D341Med (cell line): ENCODE measurements around the gene SCNN1B.
"Not testable (repeated sequence)": the region's sequence is repeated elsewhere in the genome, so short reads cannot be mapped to it uniquely, and the experiment has no call there.

Experiments used
- DNase-seq: peaks from one replicate; pipeline ENCODE4 v3.0.0; 2012; ENCODE audit warnings: low spot score

Gene SCNN1B

GRCh38 chr16:23288726-23289512 lies 13.2 kb upstream of the SCNN1B start:
- no peak for DNase-seq

DNA sequence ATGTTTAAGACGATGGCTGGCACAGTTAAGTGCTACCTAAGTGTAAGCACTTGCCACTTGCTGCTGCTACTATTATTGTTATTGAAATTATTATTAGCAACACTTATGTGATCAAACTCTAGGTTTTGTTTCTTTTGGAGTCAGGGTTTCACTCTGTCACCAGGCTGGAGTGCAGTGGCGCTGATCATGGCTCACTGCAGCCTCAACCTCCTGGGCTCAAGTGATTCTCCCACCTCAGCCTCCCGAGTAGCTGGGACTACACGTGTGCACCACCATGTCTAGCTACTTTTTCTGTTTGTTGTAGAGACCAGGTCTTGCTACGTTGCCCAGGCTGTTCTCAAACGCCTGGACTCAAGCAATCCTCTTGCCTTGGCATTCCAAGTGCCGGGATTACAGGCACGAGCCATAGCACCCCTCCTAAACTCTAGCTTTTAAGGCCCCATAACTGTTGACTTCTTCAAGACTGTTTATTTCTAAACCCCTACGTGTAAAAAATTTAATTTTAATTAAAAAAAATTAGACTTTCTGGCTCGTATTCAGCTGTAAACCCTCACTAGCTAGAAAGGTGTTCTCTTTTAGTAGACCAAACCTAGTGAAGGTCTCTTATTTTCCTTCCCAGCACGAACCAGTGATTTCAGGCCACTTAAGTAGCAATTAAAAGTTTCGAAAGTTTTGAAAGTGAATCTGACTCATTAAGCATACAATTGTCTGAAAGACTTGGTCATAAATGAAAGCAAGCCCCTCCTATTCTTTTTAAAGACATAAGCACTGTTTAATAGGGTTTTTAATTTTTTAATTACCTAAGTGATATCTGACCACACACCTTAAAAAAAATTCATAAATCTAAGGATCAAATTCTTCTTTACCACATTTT lies 11.7 kb upstream of the SCNN1B start:
- no peak for DNase-seq

GRCh38 chr16:23293016-23293415 lies 9.1 kb upstream of the SCNN1B start:
- DNase-seq, result no peak

DNA sequence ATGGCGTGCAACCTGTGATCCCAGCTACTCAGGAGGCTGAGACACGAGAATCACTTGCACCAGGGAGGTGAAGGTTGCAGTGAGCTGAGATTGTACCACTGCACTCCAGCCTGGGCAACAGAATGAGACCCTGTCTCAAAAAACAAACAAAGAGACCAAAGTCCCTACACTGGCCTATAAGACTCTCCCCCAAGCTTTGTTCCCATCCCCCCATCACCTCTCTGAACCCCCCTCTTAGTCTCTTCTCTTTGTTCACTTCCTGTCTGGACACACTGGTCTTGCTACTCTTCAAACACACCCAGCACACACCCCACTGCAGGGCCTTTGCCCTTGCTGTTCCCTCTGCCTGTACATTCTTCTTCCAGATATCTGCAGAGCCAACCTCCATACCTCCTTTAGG lies 7.8 kb upstream of the SCNN1B start:
- DNase-seq, result no peak

DNA sequence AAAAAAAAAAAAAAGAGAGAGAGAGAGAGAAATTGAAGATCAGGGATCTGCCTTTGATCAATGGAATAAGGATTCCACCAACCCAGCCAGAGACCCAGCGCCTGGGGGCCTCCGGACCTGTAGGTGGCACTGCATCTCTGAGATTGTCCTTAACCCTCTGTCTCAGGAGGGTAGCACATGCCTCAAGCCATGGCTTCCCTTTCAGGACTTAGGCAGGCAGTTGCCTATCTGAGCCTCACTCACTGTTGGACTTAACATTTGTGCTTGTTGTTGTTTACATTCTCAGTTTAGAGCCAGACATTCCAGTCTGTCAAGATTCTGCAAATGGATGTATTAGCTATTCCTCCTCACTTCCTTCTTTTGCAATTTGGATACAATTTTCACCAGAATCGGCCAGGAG lies 5.1 kb upstream of the SCNN1B start:
- peak; percentile 75 for DNase-seq

DNA sequence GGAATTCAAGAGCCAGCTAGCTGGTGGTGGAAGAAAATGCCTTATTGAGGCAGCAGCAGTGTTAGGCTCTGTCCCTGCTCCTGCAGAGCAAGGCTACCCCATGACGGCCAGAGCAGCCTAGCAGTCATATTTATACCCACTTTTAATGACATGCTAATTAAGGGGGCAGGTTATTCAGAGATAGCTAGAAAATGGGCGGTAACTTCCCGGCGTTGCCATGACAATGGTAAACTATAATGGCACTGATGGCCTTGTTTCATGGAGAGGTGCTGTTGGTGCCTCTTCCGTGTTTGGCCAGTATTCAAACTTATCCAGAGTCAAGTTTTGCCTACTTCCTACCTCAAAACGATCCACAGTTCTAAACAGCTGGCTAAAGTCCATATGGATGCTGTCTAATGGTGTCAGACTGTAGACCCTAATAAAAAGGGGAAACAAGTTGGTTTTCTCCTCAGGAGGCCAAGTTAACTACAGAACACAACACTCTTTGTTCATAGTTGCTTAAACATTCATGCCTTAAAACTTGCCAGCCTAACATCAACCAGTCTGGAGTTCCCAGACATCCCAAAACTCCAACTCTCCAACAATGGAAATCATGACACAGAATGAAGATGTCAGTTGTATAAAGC lies 3.7 kb upstream of the SCNN1B start:
- no peak for DNase-seq

- not testable (repeated sequence) for DNase-seq
Observed at GRCh38 chr16:23299815-23300214, 2.3 kb upstream of the SCNN1B start.

GRCh38 chr16:23301251-23302044 lies 654 bp upstream of the SCNN1B start:
- DNase-seq, result no peak

- DNase-seq, result no peak
Observed at GRCh38 chr16:23303685-23304084, 1.6 kb downstream of the SCNN1B start.

DNA sequence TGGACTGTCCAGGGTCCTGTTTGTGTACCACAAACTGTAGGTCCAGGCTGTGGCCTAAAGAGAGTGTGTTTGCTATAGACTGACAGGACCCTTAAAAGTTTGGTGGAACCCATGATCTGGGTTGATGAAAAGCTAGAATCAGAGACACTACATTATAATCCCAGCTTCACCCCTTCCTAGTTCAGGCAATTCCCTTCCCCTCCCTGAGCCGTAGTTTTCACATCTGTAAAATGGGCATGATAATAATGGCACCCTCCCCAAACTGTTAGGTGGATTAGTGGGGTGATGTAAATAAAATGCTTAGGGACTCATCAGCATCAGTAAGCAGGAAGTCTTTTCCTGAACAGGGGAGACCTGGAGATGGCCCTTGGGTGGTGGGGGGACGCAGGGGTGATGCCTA lies 2.5 kb downstream of the SCNN1B start:
- no peak for DNase-seq

DNA sequence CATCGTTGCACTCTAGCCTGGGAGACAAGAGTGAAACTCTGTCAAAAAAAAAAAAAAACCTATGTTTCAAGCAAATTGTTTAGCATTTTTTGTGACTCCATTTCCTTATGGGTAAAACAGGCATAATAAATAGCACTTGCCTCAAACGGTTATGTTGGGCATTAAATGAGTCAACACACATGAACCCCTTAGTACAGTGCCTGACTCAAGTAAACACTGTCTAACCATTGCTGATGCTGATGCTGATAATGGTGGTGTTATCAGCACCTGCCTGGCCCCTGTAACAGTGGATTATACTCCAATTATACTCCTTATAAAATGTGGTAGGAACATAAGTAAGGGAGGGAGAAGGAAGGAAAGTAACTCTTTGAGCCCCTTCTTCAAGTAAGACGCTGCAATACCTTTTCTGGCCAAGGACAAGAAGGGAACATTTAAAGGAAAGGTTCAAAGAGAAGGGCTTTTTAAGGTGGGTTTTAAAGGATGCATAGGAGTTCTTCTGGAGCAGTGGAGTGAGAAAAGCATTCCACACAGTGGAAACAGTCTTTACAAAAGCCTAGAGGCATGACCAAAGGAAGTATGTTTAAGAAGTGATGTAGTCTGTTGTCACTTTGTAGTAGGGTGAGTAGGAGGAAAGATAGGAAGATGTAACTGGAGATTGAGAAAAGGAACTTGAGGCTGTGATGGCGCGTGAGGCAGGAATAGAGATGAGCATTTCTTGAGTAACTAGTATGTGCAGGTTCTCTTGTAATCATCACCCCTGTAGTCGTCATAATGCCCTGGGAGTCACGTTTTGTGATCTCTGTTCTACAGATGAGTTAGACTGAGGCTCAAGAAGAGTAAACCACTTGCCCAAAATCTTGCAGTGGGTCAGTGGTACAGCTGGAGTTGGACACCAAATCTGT lies 4.3 kb downstream of the SCNN1B start:
- DNase-seq, result no peak

DNA sequence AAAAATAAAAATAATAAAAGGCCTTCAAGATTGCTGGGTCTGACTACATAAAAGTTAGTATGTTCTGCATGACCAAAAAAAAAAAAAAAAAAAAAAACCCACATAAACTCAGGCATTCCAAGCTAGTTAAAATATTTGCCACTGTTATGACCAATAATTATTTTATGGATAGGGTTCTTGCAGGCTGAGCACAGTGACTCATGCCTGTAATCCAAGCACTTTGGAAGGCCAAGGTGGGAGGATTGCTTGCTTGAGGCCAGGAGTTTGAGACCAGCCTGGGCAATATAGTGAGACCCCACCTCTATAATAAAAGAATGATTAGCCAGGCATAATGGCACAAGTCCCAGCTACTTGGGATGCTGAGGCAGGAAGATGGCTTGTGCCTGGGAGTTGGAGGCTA lies 8.1 kb downstream of the SCNN1B start:
- DNase-seq, result no peak

GRCh38 chr16:23310744-23311143 lies 8.6 kb downstream of the SCNN1B start:
- no peak for DNase-seq

DNA sequence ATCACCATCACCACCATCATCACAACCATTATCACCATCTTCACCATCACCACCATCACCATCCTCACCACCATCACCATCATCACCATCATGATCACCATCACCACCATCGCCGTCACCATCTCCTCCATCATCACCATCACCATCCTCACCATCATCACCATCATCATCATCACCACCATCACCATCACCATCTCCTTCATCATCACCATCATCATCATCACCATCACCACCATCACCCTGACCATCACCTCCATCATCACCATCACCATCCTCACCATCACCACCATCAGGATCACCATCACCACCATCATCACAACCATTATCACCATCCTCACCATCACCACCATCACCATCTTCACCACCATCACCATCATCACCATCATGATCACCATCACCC lies 14.1 kb downstream of the SCNN1B start:
- no peak for DNase-seq

- no peak for DNase-seq
Observed at GRCh38 chr16:23316634-23317265, 14.6 kb downstream of the SCNN1B start.

GRCh38 chr16:23317266-23317661 lies 15.2 kb downstream of the SCNN1B start:
- DNase-seq, result no peak

GRCh38 chr16:23317751-23318150 lies 15.6 kb downstream of the SCNN1B start:
- DNase-seq, result no peak

GRCh38 chr16:23318639-23319038 lies 16.5 kb downstream of the SCNN1B start:
- no peak for DNase-seq

- DNase-seq, result no peak
Observed at GRCh38 chr16:23319861-23320615, 17.9 kb downstream of the SCNN1B start.

DNA sequence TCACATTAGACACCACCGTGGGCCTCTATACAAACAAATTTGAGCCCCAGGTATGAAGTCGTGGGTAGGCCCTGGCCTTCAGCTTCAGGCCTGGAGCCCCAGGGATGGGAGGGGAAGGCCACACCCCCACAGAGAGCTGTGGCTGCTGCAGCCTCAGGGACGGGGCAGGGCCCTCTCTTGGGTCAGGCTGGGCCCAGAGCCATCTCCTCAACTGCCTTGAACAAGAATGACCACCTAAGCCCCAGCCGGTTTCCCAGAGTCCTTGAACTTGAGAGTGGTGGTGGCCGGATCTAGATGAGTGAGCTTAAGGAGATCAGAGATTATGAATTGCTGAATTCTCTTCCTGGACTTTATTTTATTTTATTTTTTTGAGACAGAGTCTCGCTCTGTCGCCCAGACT lies 18.6 kb downstream of the SCNN1B start:
- DNase-seq, result no peak
